Bronchial epithelial cell (primary cell): ENCODE data around the gene LPIN3. TPM values are rescaled to one million over a fixed set of nuclear protein-coding genes. Genes with fewer than 3 reads are reported as not detected.

Experiments used
- DNase-seq: peaks from one replicate; pipeline ENCODE4 v3.0.0-alpha.2; 2010; ENCODE audit warnings: low read depth
- FAIRE-seq: peaks from 2 replicates; lab custom pipeline; 2011; peaks lifted over from hg19 to GRCh38; lab: Jason Lieb, UNC
- H3K27me3 ChIP-seq: 2 replicates; pipeline ENCODE4 v1.5.1; 2011; ENCODE audit warnings: low read length; ENCODE audit not compliant: control insufficient read depth, insufficient read depth
- H3K36me3 ChIP-seq: 2 replicates; pipeline ENCODE4 v1.5.1; 2011; ENCODE audit warnings: low read length; ENCODE audit not compliant: control insufficient read depth, insufficient read depth
- H3K4me3 ChIP-seq: 2 replicates; pipeline ENCODE4 v1.5.1; 2011; ENCODE audit warnings: mild to moderate bottlenecking, low read depth, low read length, control low read depth
- total RNA-seq: library from RNA; depleted of rRNA; stranded (reverse); fragments of >200 nt; gene quantifications from 2 replicates; pipeline ENCODE4 v1.2.1, GENCODE V29; 2014
- TF ChIP-seq, protein P1 (sequence below): IDR thresholded peaks from 2 replicates; pipeline ENCODE4 v1.5.1; 2011; ENCODE audit warnings: mild to moderate bottlenecking, moderate library complexity, low read length, control low read depth, inconsistent platforms; ENCODE audit not compliant: insufficient read depth, severe bottlenecking

The LPIN3 gene
- total RNA-seq, 1 donor from 2014 or later, result 3.9 TPM

DNA sequence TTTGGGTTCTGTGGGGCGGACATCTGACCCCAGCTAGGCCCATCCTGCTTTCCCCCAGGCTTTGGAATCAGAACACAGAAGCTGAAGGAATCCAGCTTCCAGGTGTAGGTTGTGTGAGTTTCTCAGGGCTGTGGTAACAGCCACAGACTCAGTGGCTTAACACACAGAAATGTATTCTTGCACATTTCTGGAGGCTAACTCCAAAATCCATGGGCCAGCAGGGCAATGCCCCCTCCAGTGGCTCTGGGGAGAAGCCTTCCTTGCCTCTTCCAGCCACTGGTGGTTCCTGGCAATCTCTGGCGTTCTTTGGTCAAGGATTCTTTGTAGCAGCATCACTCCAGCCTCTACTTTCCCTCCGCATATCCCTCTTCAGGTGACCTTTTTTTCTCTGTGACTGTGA is 27.3 kb downstream of the LPIN3 start:
- DNase-seq, result no peak
- H3K36me3 ChIP-seq, result no peaks in the 10 kb centered on the region
- H3K4me3 ChIP-seq, result no peak overlapping the region
- TF ChIP-seq, protein P1, sequence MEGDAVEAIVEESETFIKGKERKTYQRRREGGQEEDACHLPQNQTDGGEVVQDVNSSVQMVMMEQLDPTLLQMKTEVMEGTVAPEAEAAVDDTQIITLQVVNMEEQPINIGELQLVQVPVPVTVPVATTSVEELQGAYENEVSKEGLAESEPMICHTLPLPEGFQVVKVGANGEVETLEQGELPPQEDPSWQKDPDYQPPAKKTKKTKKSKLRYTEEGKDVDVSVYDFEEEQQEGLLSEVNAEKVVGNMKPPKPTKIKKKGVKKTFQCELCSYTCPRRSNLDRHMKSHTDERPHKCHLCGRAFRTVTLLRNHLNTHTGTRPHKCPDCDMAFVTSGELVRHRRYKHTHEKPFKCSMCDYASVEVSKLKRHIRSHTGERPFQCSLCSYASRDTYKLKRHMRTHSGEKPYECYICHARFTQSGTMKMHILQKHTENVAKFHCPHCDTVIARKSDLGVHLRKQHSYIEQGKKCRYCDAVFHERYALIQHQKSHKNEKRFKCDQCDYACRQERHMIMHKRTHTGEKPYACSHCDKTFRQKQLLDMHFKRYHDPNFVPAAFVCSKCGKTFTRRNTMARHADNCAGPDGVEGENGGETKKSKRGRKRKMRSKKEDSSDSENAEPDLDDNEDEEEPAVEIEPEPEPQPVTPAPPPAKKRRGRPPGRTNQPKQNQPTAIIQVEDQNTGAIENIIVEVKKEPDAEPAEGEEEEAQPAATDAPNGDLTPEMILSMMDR, result no peak
- no peak for FAIRE-seq
- H3K27me3 ChIP-seq, result peaks cover 23% of the 10 kb centered on the region

DNA sequence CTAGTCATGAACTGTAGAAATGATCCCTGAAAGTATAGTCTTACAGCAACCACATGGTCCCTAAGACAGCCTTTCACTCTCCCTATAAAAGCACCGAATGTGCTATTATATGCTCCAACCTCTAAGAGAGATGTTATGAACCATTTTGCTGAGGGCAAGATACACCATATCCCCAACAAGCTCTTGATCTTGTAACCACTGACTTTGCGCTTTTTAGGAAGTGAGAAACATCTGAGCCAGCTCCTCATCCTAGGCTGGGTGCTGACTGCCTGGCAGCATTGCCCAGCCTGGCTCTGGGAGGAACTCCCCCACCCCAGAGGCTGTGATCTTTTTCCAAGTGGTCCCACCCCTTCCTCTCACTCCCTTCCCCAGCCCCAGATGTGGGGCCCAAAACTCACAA is 29.1 kb downstream of the LPIN3 start:
- FAIRE-seq (no peak), DNase-seq (no peak)
- Histone ChIP-seq H3K4me3 (no peak overlapping the region), H3K36me3 (no peaks in the 10 kb centered on the region), H3K27me3 (peaks cover 19% of the 10 kb centered on the region)
- TF ChIP-seq, protein P1, result no peak

DNA sequence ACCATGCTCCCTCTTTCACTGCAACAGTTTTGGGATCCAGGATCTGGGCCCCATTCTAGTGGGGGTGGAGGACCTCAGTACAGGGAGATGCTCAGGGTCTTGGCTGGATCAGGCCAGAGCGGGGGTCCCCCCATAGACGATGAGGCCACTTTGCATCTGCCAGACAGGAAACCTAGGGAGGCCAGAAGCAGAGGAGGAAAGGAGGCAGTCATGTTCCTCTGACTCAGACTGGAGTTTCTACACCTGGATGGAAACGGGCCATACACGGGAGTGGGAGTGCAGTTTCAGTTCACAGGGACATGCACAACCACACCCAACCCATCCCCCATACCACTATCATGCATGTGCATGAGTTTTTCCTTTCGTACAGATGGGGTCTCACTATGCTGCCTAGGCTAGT is 29.6 kb downstream of the LPIN3 start:
- TF ChIP-seq, protein P1, result no peak
- Histone ChIP-seq H3K4me3 (no peak overlapping the region), H3K36me3 (no peaks in the 10 kb centered on the region), H3K27me3 (peaks cover 15% of the 10 kb centered on the region)
- FAIRE-seq (peak; percentile 28), DNase-seq (peak; percentile 12)

DNA sequence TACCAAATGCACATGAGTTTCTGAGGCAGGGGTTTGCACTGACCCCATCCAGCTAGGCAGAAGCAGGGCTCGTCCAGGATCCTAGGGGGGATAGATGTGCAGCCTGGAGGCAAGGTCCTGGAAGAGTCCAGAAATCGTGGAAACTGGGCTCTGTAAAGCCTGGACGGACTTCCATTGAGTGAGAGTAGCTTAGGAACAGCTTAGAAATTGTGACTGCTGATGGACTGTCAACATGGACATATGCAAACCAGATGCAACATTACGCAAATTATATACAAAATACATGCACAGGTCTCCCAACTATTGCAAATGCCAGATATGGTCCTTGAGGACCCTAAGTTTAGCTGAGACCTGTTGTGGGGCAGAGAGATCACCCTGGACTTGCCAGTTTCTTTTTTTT is 30.8 kb downstream of the LPIN3 start:
- no peak for DNase-seq
- no peak for FAIRE-seq
- Histone ChIP-seq H3K4me3 (no peak overlapping the region), H3K36me3 (no peaks in the 10 kb centered on the region), H3K27me3 (peaks cover 9% of the 10 kb centered on the region)
- TF ChIP-seq, protein P1, result no peak

DNA sequence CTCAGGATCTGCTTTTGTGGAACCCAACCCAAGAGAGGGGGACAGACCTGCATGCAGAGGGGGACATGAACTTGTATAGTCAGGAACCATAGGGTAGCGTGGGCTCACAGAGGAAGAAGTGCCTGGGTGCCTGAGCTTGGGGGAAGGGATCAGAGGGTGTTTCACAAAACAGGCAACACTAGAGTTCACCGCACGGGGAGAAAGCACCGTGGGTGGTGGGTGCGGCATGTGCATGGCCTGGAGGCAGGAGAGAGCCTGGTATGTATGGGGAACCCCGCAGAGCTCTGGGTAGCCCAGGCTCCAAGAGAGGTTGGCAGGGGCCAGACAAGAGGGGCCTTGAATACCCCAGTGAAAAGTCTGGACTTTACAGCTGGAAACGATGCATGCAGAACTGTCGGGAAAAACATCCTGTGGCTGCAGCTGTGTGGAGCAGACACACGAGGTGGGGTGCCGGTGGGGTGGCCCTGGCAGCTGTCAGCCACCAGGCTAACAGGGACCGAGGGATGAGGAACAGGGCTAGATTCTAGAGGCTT is 32.7 kb downstream of the LPIN3 start:
- no peak for DNase-seq
- H3K36me3 ChIP-seq, result no peaks in the 10 kb centered on the region

More for the DNA sequence above, 32.7 kb downstream of the LPIN3 start:
- FAIRE-seq, result no peak
- H3K27me3 ChIP-seq, result peaks cover 4% of the 10 kb centered on the region
- TF ChIP-seq, protein P1, result no peak
- no peak overlapping the region for H3K4me3 ChIP-seq
